ENCODE results near the gene FRAS1. TPM values are rescaled to one million over a fixed set of nuclear protein-coding genes. Genes with fewer than 3 reads are reported as not detected.

The FRAS1 gene
- total RNA-seq, 1 donor from 2014 or later = 24.6 TPM

DNA sequence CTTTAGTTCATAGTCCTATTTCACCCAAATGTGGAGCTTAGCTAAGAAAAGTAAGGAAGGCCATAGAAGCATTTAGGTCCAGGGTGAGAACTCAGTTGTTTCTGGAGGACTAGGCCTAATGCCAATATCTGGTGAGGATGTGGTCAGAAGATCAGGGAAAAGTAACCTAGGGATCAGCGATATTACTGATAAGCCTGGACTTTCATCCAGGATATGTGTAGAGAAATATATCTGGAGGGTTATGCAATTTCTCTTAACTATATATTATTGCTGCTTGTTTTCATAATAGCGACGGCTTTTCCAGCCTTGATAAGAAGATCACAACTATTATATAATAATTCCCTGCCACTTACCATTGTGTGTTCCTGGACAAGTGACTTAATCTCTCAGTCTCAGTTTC, 81.1 kb downstream of the FRAS1 start:
- no peak overlapping the region for H3K4me3 ChIP-seq (ENCODE audit: insufficient read depth, low read depth, low read length)
- H3K27ac ChIP-seq (ENCODE audit: low read depth, low read length) = no peak overlapping the region
- Mint-ChIP-seq H3K36me3 (ENCODE audit: low read depth, unreplicated experiment) (no peaks in the 10 kb centered on the region), H3K27me3 (ENCODE audit: low read depth, unreplicated experiment) (no peaks in the 10 kb centered on the region), H3K9me3 (ENCODE audit: unreplicated experiment) (peaks cover 3% of the 10 kb centered on the region), H3K27ac (ENCODE audit: unreplicated experiment) (no peak overlapping the region), H3K4me1 (ENCODE audit: low read depth, unreplicated experiment) (peaks cover 7% of the 10 kb centered on the region), H3K4me3 (ENCODE audit: unreplicated experiment) (no peak overlapping the region)
- no peaks in the 10 kb centered on the region for H3K36me3 ChIP-seq (ENCODE audit: insufficient read depth, low read length)
- no peaks in the 10 kb centered on the region for H4K20me1 ChIP-seq (ENCODE audit: insufficient read depth, low read length)
- FAIRE-seq (no peak), DNase-seq (ENCODE audit: low read depth) (no peak)
- H3K27me3 ChIP-seq (ENCODE audit: insufficient read depth, low read length) = no peaks in the 10 kb centered on the region
- H2AFZ ChIP-seq (ENCODE audit: low read depth, low read length) = no peak overlapping the region
- H3K9ac ChIP-seq (ENCODE audit: low read length) = no peak overlapping the region
- H3K9me3 ChIP-seq (ENCODE audit: insufficient read depth, low read depth, low read length) = no peaks in the 10 kb centered on the region
- H3K79me2 ChIP-seq (ENCODE audit: insufficient read depth, low read length) = no peaks in the 10 kb centered on the region
- H3K4me1 ChIP-seq (ENCODE audit: insufficient read depth, low read length) = no peaks in the 10 kb centered on the region
- TF ChIP-seq EZH2 (IDR thresholded peaks at IDR 0.05; ENCODE audit: insufficient read depth, low read length) = no peak
- TF ChIP-seq, protein P1, sequence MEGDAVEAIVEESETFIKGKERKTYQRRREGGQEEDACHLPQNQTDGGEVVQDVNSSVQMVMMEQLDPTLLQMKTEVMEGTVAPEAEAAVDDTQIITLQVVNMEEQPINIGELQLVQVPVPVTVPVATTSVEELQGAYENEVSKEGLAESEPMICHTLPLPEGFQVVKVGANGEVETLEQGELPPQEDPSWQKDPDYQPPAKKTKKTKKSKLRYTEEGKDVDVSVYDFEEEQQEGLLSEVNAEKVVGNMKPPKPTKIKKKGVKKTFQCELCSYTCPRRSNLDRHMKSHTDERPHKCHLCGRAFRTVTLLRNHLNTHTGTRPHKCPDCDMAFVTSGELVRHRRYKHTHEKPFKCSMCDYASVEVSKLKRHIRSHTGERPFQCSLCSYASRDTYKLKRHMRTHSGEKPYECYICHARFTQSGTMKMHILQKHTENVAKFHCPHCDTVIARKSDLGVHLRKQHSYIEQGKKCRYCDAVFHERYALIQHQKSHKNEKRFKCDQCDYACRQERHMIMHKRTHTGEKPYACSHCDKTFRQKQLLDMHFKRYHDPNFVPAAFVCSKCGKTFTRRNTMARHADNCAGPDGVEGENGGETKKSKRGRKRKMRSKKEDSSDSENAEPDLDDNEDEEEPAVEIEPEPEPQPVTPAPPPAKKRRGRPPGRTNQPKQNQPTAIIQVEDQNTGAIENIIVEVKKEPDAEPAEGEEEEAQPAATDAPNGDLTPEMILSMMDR (IDR thresholded peaks at IDR 0.05; ENCODE audit: insufficient read depth, low read depth, low read length) = no peak
- H3K4me2 ChIP-seq (ENCODE audit: low read length) = no peak overlapping the region

DNA sequence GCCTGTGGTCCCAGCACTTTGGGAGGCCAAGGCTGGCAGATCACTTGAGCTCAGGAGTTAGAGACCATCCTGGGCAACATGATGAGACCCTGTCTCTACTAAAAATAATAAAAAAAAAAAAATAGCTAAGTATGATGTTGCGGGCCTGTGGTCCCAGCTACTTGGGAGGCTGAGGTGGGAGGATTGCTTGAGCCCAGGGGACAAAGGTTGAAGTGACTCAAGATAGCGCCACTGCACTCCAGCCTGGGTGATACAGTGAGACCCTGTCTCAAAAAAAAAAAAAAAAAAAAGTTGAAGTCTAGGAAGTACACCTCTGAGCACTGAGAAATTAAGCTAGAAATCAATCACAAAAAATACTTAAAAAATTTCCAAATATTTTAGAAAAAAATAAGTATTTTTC, 86.5 kb downstream of the FRAS1 start:
- Histone ChIP-seq H3K4me3 (ENCODE audit: insufficient read depth, low read depth, low read length) (no peak overlapping the region), H3K36me3 (ENCODE audit: insufficient read depth, low read length) (no peaks in the 10 kb centered on the region), H3K9me3 (ENCODE audit: insufficient read depth, low read depth, low read length) (no peaks in the 10 kb centered on the region), H3K9ac (ENCODE audit: low read length) (no peak overlapping the region), H3K27me3 (ENCODE audit: insufficient read depth, low read length) (no peaks in the 10 kb centered on the region), H3K79me2 (ENCODE audit: insufficient read depth, low read length) (no peaks in the 10 kb centered on the region), H3K4me1 (ENCODE audit: insufficient read depth, low read length) (no peaks in the 10 kb centered on the region), H3K27ac (ENCODE audit: low read depth, low read length) (no peak overlapping the region), H4K20me1 (ENCODE audit: insufficient read depth, low read length) (no peaks in the 10 kb centered on the region), H2AFZ (ENCODE audit: low read depth, low read length) (no peak overlapping the region), H3K4me2 (ENCODE audit: low read length) (no peak overlapping the region)
- Mint-ChIP-seq H3K9me3 (ENCODE audit: unreplicated experiment) (peaks cover 3% of the 10 kb centered on the region), H3K27me3 (ENCODE audit: low read depth, unreplicated experiment) (no peaks in the 10 kb centered on the region), H3K4me1 (ENCODE audit: low read depth, unreplicated experiment) (no peaks in the 10 kb centered on the region), H3K36me3 (ENCODE audit: low read depth, unreplicated experiment) (no peaks in the 10 kb centered on the region), H3K27ac (ENCODE audit: unreplicated experiment) (no peak overlapping the region), H3K4me3 (ENCODE audit: unreplicated experiment) (no peak overlapping the region)
- no peak for FAIRE-seq
- no peak for DNase-seq (ENCODE audit: low read depth)
- no peak for TF ChIP-seq EZH2 (IDR thresholded peaks at IDR 0.05; ENCODE audit: insufficient read depth, low read length)
- TF ChIP-seq, protein P1 (IDR thresholded peaks at IDR 0.05; ENCODE audit: insufficient read depth, low read depth, low read length) = no peak

DNA sequence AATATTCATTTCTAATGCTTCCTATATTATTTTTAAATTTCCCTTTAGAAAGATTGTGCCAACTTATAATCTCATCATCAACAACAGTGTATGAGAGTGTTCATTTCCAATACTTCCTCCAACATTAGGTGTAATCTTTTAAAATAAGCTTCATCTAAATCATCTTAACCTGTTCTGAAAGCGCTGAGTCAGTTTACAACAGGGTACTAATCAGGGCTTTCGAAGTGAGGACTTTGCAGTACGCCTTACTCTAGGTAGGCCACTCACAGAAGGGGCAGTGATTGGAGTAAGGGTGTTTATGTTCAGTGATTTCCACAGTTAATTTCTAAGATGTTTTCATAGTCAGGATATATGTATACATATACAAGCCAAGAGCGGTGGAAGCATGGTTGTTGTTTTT, 87.9 kb downstream of the FRAS1 start:
- no peaks in the 10 kb centered on the region for H3K9me3 ChIP-seq (ENCODE audit: insufficient read depth, low read depth, low read length)
- peaks cover 7% of the 10 kb centered on the region for H3K4me1 Mint-ChIP-seq (ENCODE audit: low read depth, unreplicated experiment)
- H3K27ac ChIP-seq (ENCODE audit: low read depth, low read length) = no peak overlapping the region
- H2AFZ ChIP-seq (ENCODE audit: low read depth, low read length) = no peak overlapping the region
- DNase-seq (ENCODE audit: low read depth) (no peak), FAIRE-seq (no peak)
- H3K36me3 ChIP-seq (ENCODE audit: insufficient read depth, low read length) = no peaks in the 10 kb centered on the region
- H3K4me1 ChIP-seq (ENCODE audit: insufficient read depth, low read length) = no peaks in the 10 kb centered on the region
- H3K9me3 Mint-ChIP-seq (ENCODE audit: unreplicated experiment) = peaks cover 3% of the 10 kb centered on the region
- H3K27me3 ChIP-seq (ENCODE audit: insufficient read depth, low read length) = no peaks in the 10 kb centered on the region
- TF ChIP-seq, protein P1 (IDR thresholded peaks at IDR 0.05; ENCODE audit: insufficient read depth, low read depth, low read length) = no peak
- TF ChIP-seq EZH2 (IDR thresholded peaks at IDR 0.05; ENCODE audit: insufficient read depth, low read length) = no peak
- no peak overlapping the region for H3K4me3 ChIP-seq (ENCODE audit: insufficient read depth, low read depth, low read length)
- no peak overlapping the region for H3K27ac Mint-ChIP-seq (ENCODE audit: unreplicated experiment)
- no peak overlapping the region for H3K4me2 ChIP-seq (ENCODE audit: low read length)
- H3K27me3 Mint-ChIP-seq (ENCODE audit: low read depth, unreplicated experiment) = no peaks in the 10 kb centered on the region
- no peaks in the 10 kb centered on the region for H3K36me3 Mint-ChIP-seq (ENCODE audit: low read depth, unreplicated experiment)
- H3K4me3 Mint-ChIP-seq (ENCODE audit: unreplicated experiment) = no peak overlapping the region
- no peak overlapping the region for H3K9ac ChIP-seq (ENCODE audit: low read length)
- H3K79me2 ChIP-seq (ENCODE audit: insufficient read depth, low read length) = no peaks in the 10 kb centered on the region
- H4K20me1 ChIP-seq (ENCODE audit: insufficient read depth, low read length) = no peaks in the 10 kb centered on the region
